Stimulated activated CD4-positive, alpha-beta T cell treated with anti-CD3 and anti-CD28 coated beads, Interleukin-4, amount 100 ng/mL, for 24 hours (primary cell): ENCODE results near the gene IL1RAPL2.
"Not testable (repeated sequence)": the region's sequence is repeated elsewhere in the genome, so short reads cannot be mapped to it uniquely, and the experiment has no call there.

Source experiments
- DNase-seq: peaks from one replicate; pipeline ENCODE4 v3.0.0-alpha.2; 2020

The IL1RAPL2 gene

DNA sequence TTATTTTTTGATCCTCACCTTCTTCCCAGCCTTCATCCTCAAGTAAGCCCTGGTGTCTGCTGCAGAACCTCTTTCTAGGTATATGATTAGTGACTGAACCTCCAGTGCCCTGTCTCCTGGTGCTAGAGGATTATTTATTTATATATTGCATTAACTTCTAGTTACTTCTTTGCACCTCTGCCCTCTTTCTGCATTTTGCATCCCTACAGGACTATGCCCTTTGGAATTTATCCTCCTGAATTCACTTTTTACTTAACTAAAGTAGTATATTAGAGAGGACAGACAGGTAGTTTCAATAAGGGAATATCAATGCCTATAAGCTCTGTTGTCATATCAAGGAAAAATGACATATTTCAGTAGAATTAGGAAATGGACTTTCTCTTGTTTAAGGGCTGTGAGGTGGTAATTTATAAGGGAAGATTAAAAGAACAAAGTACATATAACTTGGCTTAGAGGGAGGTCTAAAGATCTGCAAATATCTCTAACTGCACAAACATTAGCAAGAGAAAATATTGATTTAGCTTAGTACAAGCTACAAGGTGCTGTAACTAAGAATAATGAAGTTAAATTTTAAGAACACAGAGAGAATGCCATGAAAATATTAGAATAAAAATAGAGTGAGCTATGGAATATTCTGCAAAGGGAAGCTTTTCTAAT lies 472.8 kb downstream of the IL1RAPL2 start:
- no peak for DNase-seq

DNA sequence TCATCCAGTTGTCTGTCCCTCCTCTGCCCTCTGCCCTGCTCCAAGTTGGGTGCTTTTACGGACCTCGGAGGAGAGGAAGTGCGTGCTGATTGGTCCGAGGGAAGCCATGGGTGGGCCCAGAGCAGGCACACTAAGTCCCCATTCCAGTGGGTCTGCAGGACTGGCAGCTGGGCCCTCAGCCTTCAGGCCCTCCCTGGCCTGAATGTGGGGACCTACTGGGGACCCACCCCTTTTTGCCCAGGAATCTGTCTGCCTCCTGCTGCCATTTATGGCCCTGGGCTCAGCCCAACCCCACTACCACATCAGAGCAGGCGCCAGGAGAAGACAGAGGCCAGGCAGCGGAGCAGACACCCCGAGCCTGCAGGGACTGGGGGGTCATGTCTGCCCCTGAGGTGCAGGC lies 484.9 kb downstream of the IL1RAPL2 start:
- no peak for DNase-seq

DNA sequence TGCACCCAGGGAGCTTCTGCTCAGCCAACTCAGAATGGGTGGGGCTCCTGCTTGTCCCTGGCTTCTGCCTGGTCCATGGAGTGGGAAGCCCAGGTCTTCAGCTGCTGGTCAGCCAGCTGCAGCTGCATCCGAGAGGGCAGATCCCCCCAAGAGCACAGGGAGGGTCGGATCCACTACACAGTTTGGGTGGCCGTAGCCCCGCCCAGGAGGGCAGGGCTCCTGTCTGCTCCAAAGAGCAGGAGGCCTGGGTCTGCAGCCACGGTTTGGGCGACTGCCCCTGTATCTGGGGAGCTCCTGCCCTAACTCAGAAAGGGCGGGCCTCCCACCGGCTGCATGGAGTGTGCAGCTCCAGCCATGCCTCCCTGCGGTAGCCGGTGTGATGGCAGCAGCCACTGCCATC lies 485.4 kb downstream of the IL1RAPL2 start:
- no peak for DNase-seq

DNA sequence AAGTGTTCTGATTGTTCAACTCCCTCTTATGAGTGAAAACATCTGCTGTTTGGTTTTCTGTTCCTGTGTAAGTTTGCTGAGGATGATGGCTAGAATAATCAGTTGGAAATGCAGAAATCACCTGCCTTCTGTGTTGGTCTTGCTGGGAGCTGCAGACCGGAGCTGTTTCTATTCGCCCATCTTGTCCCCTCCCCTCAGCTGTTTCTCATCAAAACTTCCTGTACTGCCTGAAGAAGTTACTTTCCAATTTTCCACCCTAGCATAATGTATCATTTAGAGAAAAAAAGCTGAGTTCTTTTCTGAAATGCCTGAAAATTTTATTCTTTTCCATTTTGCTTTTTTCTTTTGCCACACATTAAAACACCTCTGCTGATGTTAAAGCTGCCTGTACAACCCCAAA lies 486.9 kb downstream of the IL1RAPL2 start:
- DNase-seq: no peak

DNA sequence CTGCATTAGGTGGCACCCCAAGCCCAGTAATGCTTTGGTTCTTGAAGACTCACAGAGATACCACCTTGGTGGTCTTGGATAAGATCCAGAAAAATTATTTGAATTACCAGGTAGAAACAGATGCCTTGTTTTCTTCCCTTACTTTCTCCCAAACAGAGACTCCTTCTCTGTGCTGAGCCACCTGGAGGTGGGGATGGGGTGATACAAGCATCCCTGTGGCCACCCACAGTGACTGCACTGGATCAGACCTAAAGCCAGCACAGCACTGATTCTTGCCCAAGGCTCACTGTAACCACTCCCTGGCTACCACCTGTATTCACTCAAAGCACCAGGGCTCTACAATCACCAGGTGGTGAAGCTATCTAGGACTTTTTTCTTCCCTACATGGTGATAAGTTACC lies 497.7 kb downstream of the IL1RAPL2 start:
- no peak for DNase-seq

DNA sequence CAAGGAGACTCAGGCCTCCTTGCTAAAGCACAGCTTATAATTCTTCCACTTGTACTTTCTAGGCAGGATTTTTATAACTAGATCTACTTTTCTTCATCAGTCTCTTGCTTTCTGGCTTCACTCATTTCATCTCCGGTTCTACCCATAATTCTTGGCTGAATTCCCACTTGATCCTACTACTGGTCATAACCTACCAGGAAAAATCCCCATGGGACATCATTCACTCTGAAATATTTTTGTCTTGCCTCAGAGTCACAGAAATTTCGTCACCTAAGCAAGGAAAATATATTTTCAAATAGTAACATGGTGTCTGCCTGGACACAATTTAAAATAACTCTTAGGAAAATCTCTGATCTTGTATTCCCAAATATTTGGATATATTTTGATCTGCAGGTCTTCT lies 532.2 kb downstream of the IL1RAPL2 start:
- DNase-seq: no peak

DNA sequence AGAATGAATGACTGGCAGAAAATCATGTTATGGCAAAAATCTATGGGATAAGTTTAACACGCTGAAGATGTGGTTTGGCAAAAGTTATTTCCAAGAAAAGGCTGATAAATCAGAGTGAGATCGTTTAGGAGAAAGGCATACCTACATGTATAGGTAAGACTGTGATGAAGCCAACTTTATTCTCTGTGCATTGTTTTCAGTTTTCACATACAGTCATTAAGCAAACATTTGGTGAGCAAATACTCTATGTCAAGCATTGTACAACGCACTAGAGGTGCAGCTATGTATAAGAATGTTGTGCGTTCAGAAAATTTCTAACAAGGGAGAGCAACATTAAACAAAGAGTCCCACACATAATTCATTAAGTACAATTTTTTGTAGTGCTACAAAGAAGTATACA lies 532.8 kb downstream of the IL1RAPL2 start:
- DNase-seq: no peak

DNA sequence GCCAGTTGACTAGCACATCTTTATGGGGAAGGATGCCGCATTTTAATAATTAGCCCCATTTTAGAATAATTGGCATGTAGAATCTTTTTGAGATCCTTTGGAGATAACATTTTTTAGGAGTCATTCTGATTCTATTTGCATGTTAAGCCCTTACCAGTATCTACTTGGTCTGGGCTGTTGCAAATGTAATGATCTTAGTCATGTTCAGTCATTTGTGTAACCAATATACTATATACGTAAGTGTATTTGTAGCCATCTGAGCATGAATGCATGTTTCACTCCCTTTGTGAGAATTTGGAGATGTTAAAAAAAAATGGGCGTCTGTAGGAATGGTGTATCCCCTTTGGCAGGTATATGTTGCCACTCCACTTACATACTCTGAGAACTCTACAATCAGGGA lies 535.4 kb downstream of the IL1RAPL2 start:
- no peak for DNase-seq

DNA sequence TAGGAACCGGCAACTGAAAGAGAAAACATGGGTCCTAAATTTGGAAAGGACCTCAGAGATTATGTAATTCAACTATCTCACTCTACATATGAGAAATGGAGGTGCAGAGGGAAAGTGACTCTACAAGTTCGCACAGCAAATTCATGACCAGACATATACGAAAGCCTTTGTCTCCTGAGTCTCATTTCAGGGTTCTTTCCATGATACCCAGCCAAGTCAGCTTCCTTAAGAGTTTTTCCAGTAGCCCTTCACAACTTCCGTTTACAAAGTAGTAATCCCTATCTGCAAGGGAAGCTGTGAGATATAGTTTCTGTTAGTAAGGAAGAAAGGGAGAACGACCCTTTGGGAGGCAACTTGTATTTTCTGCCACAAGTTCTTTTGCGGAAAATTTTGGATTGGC lies 543.9 kb downstream of the IL1RAPL2 start:
- DNase-seq: no peak

DNA sequence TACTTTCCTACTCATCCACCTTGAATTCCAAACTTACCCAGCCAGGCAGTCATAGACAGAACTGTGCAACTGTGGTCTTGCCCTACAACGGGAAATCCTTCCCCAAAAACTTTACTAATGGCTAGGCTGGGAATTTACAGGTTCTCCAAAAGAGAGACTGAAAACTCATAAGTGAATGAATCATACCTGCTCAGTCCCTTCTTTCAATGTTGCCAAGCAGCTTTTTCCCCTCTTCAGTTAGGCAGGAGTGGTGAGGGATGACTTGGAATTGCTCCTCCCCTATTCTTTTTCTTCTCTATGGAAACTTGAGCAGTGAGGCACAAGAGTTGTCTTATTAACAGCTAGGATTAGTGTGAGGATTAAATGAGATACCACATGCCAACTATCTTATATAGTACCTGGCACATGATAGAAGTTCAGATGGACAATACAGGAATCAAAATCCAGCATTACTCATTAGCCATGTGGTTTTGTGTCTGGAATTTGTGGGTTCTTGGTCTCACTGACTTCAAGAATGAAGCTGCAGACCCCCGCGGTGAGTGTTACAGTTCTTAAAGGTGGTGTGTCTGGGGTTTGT lies 548.6 kb downstream of the IL1RAPL2 start:
- DNase-seq: no peak

DNA sequence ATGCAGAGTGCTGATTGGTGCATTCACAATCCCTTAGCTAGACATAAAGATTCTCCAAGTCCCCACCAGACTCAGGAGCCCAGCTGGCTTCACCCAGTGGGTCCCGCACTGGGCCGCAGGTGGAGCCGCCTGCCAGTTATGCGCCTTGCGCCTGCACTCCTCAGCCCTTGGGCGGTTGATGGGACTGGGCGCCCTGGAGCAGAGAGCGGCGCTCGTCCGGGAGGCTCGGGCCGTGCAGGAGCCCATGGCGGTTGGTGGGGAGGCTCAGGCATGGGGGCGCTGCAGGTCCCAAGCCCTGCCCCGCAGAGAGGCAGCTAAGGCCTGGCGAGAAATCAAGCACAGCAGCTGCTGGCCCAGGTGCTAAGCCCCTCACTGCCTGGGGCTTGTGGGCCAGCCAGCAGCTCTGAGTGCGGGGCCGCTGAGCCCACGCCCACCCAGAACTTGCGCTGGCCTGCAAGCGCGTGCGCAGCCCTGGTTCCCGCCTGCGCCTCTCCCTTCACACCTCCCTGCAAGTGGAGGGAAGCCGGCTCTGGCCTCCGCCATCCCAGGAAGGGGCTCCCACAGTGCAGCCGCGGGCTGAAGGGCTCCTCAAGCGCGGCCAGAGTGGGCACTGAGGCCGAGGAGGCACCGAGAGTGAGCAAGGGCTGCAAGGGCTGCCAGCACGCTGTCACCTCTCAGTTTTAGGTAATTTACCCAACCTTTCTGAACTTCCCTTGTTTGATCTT lies 549.8 kb downstream of the IL1RAPL2 start:
- DNase-seq: not testable (repeated sequence)

DNA sequence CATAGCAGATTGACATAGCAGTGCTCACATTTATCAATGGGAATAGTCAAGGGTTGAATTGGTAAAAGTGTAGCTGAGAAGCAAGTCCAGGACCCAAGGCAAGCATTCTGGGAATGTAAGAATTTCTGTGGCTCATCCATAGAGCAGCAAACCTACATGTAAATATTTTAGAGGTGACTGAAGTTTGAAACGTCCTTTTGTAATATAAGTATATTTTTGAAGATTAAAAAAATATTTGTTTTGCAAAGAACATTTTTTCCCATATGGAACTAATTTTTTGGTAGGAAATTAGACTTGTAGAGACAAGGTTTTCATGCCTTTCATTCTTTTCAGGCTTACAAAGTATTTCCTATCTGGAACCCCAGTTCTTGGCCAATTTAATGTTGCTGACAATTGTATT lies 550.5 kb downstream of the IL1RAPL2 start:
- DNase-seq: no peak

DNA sequence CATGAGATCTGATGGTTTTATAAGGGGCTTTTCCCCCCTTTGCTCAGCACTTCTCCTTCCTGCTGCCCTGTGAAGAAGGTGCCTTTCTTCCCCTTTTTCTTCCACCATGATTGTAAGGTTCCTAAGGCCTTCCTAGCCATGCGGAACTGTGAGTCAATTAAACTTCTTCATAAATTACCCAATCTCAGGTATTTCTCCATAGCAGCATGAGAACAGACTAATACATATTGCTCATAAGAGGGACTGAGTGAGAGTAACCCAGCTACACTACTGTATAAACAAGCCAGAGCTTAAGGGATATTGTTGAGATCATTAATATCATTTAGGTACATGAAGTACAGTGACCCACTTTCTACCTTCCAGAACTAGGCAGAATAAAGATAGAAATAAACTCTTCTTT lies 551.6 kb downstream of the IL1RAPL2 start:
- no peak for DNase-seq

DNA sequence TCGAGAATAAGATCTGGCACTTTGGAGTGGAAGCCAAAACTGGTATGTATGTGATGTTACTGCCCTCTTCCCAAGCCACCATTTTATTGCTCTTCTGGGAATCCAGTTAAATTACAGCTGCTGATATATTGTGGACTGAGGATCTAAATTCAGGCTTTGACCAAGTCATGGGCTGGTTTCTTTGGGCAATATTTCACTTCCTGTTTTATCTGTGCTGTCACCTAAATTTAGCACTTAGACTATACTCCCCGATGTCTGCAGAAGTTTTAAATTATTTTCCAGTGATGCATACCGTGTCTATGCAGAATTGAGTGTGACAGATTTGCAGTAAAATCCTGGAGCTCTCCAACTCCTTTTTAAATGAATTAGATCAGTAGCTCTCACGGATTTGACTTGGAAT lies 554.5 kb downstream of the IL1RAPL2 start:
- DNase-seq: no peak

DNA sequence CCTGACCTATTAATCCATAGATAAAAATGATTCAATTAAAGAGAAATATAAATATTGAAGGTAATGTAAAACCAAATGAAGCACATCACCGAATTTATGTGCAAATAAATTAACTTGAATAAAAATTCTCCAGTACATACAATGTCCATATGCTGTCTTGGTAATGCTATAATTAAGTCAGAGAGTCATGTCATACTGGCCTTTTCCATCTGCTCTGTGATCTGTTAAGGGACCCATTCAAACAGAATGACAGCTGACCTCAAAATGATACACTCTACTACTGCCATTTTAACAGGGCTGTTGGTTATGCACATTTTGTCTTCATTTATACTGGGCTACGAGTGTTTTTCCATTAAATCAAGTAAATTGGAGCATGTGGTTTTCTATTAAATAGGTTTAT lies 555.2 kb downstream of the IL1RAPL2 start:
- DNase-seq: no peak

DNA sequence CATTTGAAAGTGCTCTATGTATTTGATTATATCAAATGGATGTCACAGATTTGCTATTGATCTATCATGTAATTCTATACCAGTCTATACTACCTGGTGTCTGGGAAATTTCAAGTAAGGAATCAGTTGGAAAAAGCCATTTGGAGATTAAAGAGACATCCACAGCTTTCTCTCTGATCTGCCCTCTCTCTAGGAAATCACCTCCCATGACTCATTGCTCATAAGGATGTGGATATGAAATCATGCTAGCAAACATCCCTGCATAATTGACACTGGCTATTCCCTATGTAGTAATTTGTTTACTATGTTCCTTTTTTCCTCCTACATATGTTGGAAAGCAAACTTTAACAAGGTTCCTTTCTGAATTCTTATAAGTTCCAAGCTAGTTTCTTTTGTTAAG lies 560.2 kb downstream of the IL1RAPL2 start:
- DNase-seq: no peak

DNA sequence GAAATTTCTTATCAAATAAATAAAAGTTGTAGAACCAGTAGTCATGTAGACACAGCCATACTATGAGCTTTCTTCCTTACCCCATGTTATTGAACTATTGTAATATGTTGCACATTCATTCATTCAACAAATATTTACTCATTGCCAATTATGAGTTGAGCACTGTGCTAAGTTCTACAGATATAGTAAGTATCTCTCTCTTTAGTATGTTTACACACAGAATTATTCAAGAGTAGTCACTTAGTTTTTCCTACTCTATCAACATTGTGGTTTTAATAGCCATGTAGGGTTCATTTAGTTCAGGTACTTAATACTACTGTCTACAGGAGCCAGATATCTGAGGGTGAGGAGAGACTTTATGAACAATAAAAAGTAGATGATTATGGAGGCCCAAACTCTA lies 568.3 kb downstream of the IL1RAPL2 start:
- no peak for DNase-seq

DNA sequence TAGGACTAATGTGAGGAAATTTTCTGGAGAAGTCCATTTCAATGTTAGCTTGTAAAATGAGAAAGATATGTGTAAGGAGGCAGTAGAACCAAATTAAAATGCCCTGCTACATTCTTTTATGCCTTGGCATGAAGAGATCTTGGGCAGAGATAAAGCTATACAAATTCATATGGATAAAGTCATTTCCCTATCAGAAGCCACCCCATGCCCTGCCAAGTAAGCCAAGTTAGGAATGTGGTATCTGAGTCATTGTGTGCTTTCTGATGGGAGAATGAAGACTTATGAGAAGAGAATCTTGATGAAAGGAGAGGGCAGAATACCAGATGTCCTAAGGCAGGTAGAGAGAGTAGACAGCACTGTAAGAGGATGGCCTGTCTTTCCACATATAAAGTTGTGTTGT lies 570.8 kb downstream of the IL1RAPL2 start:
- no peak for DNase-seq

DNA sequence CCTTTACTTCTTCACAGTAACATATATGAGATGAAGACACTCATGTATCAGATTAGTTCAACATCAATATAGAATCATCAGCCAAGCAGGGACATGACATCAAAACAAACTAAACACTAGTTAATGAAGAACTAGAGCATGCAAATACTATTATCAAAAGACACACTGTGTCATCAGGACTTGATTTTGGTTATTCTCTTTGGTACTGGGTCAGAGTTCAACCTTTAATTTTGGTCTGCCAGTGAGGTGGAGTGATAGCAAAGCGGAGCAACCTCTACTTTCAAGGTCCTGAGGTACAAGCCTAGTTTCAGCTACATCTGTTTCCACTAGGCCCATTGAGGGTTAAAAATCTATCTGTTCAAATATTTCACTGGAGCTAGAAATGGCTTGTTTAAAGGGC lies 584.0 kb downstream of the IL1RAPL2 start:
- no peak for DNase-seq

DNA sequence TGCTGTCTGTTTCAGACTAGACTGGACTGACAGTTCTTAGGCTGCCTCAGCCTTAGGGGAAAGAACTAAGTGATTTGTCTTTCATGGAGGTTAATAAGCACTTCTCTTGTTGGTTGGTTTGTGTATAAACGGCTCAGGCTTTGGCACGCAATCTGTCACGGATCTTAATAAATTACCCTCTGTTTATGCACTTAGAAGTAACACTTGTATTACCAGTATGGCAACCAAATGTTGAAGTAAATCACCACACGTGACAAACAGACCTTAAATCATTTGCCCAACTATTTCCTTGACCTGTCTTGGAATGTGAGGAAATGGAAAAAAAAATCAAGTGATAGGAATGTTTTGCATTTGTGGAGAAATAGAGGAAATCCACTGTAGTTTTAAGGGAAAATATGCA lies 584.6 kb downstream of the IL1RAPL2 start:
- DNase-seq: no peak

DNA sequence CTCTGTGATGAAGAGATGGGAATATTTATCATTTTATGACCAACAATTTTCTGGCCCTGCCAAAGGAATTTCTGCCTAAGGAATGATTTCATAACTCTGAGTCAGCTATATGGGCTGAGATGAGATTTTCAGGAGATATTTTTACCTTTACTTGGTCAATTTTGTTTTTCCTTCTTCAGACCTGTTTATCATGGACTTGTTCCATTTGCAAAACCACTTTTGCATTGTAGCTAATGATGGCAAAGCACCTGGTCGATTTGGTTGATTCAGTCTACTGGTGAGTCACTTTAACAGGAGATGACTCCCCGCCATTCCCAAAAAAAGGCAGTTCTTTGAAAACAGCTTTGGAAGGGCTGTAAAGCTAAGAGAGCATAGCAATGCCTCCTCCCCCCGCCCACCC lies 601.2 kb downstream of the IL1RAPL2 start:
- DNase-seq: no peak

DNA sequence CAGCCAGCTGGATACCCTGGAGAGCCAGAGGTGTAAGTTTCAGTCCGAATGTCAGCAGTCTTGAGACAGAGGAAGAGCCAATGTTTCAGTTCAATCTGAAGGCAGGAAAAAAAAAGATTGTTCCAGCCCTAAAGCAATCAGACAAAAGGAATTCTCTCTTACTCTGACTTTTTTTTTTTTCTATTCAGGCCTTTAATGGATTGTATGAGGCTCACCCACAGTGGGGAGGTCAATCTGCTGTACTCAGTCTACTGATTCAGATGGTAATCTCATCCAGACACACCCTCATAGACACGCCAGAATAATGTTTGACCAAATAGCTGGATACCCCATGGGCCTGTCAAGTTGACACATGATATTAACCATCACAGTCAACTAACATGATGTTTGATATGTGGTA lies 602.6 kb downstream of the IL1RAPL2 start:
- DNase-seq: no peak

DNA sequence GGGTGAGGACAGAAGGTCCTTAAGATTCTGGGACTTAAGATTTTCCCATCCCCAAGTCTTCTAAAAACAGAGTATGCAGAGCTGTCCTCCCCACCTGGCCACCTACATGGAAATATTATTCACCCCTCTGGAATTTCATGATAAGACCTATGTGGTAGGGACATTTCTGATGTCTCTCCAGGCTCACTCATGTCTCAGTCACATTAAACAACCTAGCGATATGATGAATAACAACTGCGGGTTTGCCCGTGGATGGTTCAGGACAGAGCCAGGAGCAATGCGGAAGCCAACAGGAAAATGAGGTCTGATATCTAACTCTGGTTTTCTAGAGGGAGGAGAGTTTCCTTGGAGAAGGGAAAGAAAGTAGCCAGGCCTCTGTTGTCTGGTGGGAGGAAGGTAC lies 607.1 kb downstream of the IL1RAPL2 start:
- no peak for DNase-seq

DNA sequence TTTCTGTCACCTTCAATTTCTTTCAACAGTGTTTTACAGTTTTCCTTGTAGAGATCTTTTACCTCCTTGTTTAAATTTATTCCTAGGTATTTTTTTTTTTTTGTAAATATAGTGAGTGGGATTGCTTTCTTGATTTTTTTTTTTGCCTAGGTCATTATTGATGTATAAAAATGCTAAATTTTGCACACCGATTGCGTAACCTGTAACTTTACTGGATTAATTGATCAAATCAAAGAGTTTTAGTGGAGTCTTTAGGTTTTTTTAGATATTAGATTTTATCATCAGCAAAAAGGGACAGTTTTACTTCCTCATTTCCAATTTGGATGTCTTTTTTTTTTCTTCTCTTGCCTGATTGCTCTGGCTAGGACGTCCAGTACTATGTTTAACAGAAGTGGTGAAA lies 613.6 kb downstream of the IL1RAPL2 start:
- DNase-seq: no peak

DNA sequence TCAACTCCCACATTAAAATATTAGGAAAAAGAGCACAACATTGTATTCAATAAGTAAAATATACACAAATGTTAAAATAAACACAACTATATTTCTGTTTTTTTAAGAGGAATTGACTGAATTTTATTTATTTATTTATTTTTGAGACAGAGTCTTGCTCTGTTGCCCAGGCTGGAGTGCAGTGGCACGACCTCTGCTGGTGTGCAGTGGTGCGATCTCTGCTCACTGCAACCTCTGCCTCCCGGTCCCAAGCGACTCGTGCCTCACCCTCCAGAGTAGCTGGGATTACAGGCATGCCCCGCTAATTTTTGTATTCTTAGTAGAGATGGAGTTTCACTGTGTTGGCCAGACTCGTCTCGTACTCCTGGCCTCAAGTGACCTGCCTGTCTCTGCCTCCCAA lies 623.1 kb downstream of the IL1RAPL2 start:
- DNase-seq: no peak
